ENCODE data around the gene TRIM24.
A peak's percentile ranks its signal among the peaks of the same experiment; 100 is the strongest.
"Not testable (repeated sequence)": the region's sequence is repeated elsewhere in the genome, so short reads cannot be mapped to it uniquely, and the experiment has no call there.

Gene TRIM24

GRCh38 chr7:138460176-138460648 is at the start of gene TRIM24:
TRIM24 (plus strand) TSS chr7:138460259; CDS start chr7:138460549, 290 bp downstream.
- no peak for DNase-seq (ENCODE audit: low read depth)

- not testable (repeated sequence) for DNase-seq (ENCODE audit: low read depth)
Observed at GRCh38 chr7:138412077-138412476, 48.0 kb upstream of the TRIM24 start.

GRCh38 chr7:138412921-138413320 is 47.1 kb upstream of the TRIM24 start:
- DNase-seq (ENCODE audit: low read depth): not testable (repeated sequence)

- no peak for DNase-seq (ENCODE audit: low read depth)
Observed at GRCh38 chr7:138417078-138417700, 42.9 kb upstream of the TRIM24 start.

GRCh38 chr7:138417764-138418163 is 42.3 kb upstream of the TRIM24 start:
- no peak for DNase-seq (ENCODE audit: low read depth)

- not testable (repeated sequence) for DNase-seq (ENCODE audit: low read depth)
Observed at GRCh38 chr7:138418403-138418802, 41.7 kb upstream of the TRIM24 start.

- no peak for DNase-seq (ENCODE audit: low read depth)
Observed at GRCh38 chr7:138425026-138425425, 35.0 kb upstream of the TRIM24 start.

GRCh38 chr7:138429577-138430250 is 30.3 kb upstream of the TRIM24 start:
- DNase-seq (ENCODE audit: low read depth): no peak

GRCh38 chr7:138431517-138431916 is 28.5 kb upstream of the TRIM24 start:
- DNase-seq (ENCODE audit: low read depth): no peak

GRCh38 chr7:138433583-138434443 is 26.2 kb upstream of the TRIM24 start:
- DNase-seq (ENCODE audit: low read depth): no peak

GRCh38 chr7:138434597-138435019 is 25.5 kb upstream of the TRIM24 start:
- no peak for DNase-seq (ENCODE audit: low read depth)

- no peak for DNase-seq (ENCODE audit: low read depth)
Observed at GRCh38 chr7:138435231-138435919, 24.7 kb upstream of the TRIM24 start.

GRCh38 chr7:138436388-138436787 is 23.7 kb upstream of the TRIM24 start:
- no peak for DNase-seq (ENCODE audit: low read depth)

GRCh38 chr7:138440460-138440859 is 19.6 kb upstream of the TRIM24 start:
- DNase-seq (ENCODE audit: low read depth): no peak

- no peak for DNase-seq (ENCODE audit: low read depth)
Observed at GRCh38 chr7:138442822-138443221, 17.2 kb upstream of the TRIM24 start.

GRCh38 chr7:138449580-138449979 is 10.5 kb upstream of the TRIM24 start:
- DNase-seq (ENCODE audit: low read depth): no peak

- no peak for DNase-seq (ENCODE audit: low read depth)
Observed at GRCh38 chr7:138455609-138456008, 4.5 kb upstream of the TRIM24 start.

GRCh38 chr7:138456220-138456619 is 3.8 kb upstream of the TRIM24 start:
- DNase-seq (ENCODE audit: low read depth): no peak

GRCh38 chr7:138458576-138459412 is 1.3 kb upstream of the TRIM24 start:
- DNase-seq (ENCODE audit: low read depth): no peak

GRCh38 chr7:138459413-138460175 is 465 bp upstream of the TRIM24 start:
- DNase-seq (ENCODE audit: low read depth): peak; percentile 96

Data from T-helper 22 cell (primary cell).